ENCODE measurements around the gene NPSR1.
"Not testable (repeated sequence)": the region's sequence is repeated elsewhere in the genome, so short reads cannot be mapped to it uniquely, and the experiment has no call there.

Gene NPSR1

DNA sequence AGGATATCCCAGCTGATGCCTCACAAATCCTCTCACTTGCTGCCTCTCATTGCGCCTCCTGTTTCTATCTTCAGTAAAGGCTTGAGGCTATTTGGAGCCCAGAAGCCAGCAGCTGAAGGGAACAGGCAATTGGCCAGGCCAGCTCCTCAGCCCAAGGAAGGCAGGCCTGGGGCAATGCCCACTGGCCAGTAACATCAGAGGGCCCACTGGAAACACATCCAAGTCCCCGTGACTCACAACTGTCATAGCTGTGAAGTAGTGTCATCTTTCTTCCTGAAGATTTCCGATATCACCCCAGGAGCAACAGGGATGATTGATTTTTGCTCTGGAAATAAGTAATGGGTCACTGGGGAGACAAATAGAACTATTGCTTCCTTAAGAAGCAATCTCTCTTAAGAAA, 209.3 kb downstream of the NPSR1 start:
- not testable (repeated sequence) for DNase-seq (ENCODE audit: extremely low read depth in 1 of 2, low read depth in 1 of 2)

- DNase-seq (ENCODE audit: extremely low read depth in 1 of 2, low read depth in 1 of 2): not testable (repeated sequence)
Observed at GRCh38 chr7:34868602-34869001, 210.6 kb downstream of the NPSR1 start.

GRCh38 chr7:34869057-34869456, 211.0 kb downstream of the NPSR1 start:
- no peak for DNase-seq (ENCODE audit: extremely low read depth in 1 of 2, low read depth in 1 of 2)

DNA sequence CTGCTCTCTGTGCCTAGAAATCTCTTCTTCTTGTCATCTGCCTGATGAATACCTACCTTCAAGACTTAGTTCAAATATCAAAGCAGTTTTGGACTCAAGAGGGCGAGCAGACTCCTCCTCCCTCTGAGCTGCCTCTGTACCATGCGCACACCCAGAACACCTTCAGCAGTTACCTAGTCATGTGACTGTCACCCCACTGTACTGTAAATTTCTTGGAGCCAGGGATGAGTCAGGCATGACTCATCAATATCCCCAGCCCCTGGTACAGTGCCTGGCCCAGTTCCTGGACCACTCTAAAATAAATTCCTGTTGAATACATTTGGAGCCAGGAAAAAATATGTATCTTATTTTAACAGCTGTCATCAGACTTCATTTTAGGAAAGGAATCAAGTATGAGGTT, 212.0 kb downstream of the NPSR1 start:
- DNase-seq (ENCODE audit: extremely low read depth in 1 of 2, low read depth in 1 of 2): not testable (repeated sequence)

DNA sequence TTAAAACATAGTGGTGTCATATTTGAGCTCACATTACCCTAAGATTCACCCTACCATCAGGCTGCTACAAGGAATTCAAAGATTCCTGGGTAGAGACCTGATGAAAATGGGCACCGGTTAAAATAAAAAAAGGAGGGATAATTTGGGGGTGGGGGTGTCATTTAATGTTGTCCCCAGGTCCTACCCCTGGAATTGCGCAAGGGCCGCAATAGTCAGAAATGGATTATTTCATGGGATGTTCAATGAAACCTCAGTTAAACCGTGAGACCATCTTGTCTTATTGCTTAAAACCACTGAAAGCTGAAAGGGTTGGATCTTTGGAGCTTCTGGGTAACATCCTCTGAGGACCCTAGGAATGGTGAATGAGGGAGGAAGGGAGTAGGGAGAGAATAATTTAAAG, 216.3 kb downstream of the NPSR1 start:
- DNase-seq (ENCODE audit: extremely low read depth in 1 of 2, low read depth in 1 of 2): not testable (repeated sequence)

DNA sequence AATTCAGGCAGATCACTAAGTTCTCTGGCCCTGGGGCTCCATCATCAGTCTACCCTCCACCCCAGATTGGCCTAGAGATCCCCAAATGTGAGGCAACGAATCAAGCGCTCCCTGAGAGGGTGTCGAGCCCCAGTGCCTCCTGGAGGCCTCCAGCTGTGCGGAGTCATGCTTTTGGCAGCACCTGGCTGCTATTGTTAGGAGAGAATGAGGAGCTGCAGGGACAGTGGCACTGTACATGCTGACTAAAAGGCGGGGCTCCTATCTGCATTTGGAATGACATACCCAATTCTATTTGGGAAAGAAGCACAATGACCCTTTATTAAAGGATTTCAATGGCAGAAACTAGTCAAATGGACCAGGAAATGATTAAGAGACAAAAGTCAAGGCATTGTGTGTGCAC, 217.5 kb downstream of the NPSR1 start:
- no peak for DNase-seq (ENCODE audit: extremely low read depth in 1 of 2, low read depth in 1 of 2)

- DNase-seq (ENCODE audit: extremely low read depth in 1 of 2, low read depth in 1 of 2): not testable (repeated sequence)
Observed at GRCh38 chr7:34878944-34879735, 221.1 kb downstream of the NPSR1 start.

DNA sequence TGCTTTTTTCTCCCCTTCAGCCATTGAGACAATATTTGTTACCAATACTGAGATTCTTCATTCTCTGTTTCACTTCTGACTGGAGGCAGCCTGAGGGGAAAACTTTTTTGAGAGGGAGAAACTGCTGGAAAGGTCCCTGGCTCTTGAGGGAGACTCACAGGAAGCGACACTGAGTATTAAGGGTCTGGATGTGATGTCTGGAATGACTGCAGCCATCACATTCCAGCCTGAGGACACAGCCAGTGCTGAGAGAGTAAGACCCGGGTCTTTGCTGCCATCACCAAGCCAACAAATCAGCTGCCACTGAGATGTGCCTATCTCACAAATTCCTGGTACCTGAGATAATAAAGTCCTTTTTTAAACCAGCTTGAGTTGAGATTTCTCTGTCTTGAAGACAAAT, 221.9 kb downstream of the NPSR1 start:
- DNase-seq (ENCODE audit: extremely low read depth in 1 of 2, low read depth in 1 of 2): no peak

DNA sequence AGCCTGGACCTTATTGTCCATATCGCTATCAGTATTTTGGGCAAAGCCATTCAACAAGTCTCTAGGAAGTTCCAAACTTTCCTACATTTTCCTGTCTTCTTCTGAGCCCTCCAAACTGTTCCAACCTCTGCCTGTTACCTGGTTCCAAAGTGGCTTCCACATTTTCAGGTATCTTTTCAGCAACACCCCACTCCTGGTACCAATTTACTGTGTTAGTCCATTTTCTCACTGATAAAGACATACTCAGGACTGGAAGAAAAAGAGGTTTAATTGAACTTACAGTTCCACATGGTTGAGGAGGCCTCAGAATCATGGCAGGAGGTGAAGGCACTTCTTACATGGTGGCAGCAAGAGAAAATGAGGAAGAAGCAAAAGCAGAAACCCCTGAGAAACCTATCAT, 225.8 kb downstream of the NPSR1 start:
- DNase-seq (ENCODE audit: extremely low read depth in 1 of 2, low read depth in 1 of 2): not testable (repeated sequence)

DNA sequence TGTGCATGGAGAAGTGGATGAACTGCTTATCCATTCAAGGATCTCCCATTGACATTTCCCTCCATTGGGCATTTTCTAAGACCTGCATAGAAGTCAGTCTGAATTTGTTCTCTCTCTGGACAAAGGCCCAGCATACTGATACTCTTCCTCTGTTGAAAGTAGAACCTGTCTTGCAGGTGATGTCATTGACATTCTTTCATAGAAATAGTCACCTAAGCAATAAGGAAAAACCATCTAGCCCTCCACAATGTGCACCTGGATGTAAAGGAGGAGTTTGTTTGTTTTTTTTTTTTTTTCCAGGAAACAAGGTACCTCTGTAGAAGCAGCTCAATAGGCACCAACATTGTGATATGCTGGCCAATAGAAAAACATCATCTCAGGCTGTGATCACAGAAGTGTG, 228.8 kb downstream of the NPSR1 start:
- no peak for DNase-seq (ENCODE audit: extremely low read depth in 1 of 2, low read depth in 1 of 2)

- no peak for DNase-seq (ENCODE audit: extremely low read depth in 1 of 2, low read depth in 1 of 2)
Observed at GRCh38 chr7:34889951-34890350, 231.9 kb downstream of the NPSR1 start.

- DNase-seq (ENCODE audit: extremely low read depth in 1 of 2, low read depth in 1 of 2): no peak
Observed at GRCh38 chr7:34895202-34895601, 237.2 kb downstream of the NPSR1 start.

Measured in stimulated activated CD8-positive, alpha-beta memory T cell treated with anti-CD3 and anti-CD28 coated beads, Interleukin-7, amount 100 ng/mL, for 48 hours (primary cell).